Endodermal cell (in vitro differentiated cells): ENCODE results near the gene KIF1A. TPM values are rescaled to one million over a fixed set of nuclear protein-coding genes. Genes with fewer than 3 reads are reported as not detected.
A peak's percentile ranks its signal among the peaks of the same experiment; 100 is the strongest.

Source experiments
- DNase-seq: peaks from one replicate; pipeline ENCODE4 v3.0.0-alpha.2; 2017
- H3K27ac ChIP-seq: 2 replicates; pipeline ENCODE4 v1.5.1; 2013; ENCODE audit warnings: mild to moderate bottlenecking, low read depth, low read length, moderate library complexity
- H3K27me3 ChIP-seq: 2 replicates; pipeline ENCODE4 v1.6.1; 2013; ENCODE audit warnings: mild to moderate bottlenecking, low read length, moderate library complexity; ENCODE audit not compliant: insufficient read depth, control insufficient read depth, poor library complexity, severe bottlenecking
- H3K36me3 ChIP-seq: 2 replicates; pipeline ENCODE4 v1.7.0; 2013; ENCODE audit warnings: mild to moderate bottlenecking, low read length, moderate library complexity; ENCODE audit not compliant: control insufficient read depth, insufficient read depth
- H3K4me1 ChIP-seq: one replicate; pipeline ENCODE4 v1.7.0; 2013; ENCODE audit warnings: low read length; ENCODE audit not compliant: control insufficient read depth, insufficient read depth
- H3K4me3 ChIP-seq: 2 replicates; pipeline ENCODE4 v1.5.1; 2013; ENCODE audit warnings: mild to moderate bottlenecking, low read length, moderate library complexity
- H3K9ac ChIP-seq: 2 replicates; pipeline ENCODE4 v1.6.1; 2013; ENCODE audit warnings: mild to moderate bottlenecking, low read length, moderate library complexity; ENCODE audit not compliant: poor library complexity, severe bottlenecking; ENCODE audit errors: extremely low read depth
- H3K9me3 ChIP-seq: 2 replicates; pipeline ENCODE4 v1.6.1; 2013; ENCODE audit warnings: mild to moderate bottlenecking, low read length, moderate library complexity; ENCODE audit not compliant: control insufficient read depth
- H3K27ac Mint-ChIP-seq: 2 replicates; pipeline ENCODE4 v1.8.0; 2020; ENCODE audit warnings: mixed read lengths
- H3K27me3 Mint-ChIP-seq: 2 replicates; pipeline ENCODE4 v1.8.0; 2021; ENCODE audit warnings: mild to moderate bottlenecking, mixed read lengths; ENCODE audit not compliant: insufficient read depth
- H3K36me3 Mint-ChIP-seq: 2 replicates; pipeline ENCODE4 v1.8.0; 2020; ENCODE audit warnings: low read depth, mixed read lengths
- H3K4me1 Mint-ChIP-seq: 2 replicates; pipeline ENCODE4 v1.8.0; 2020; ENCODE audit warnings: mixed read lengths
- H3K4me3 Mint-ChIP-seq: 2 replicates; pipeline ENCODE4 v1.8.0; 2020; ENCODE audit warnings: mild to moderate bottlenecking, moderate library complexity, mixed read lengths
- H3K9me3 Mint-ChIP-seq: 2 replicates; pipeline ENCODE4 v1.8.0; 2020; ENCODE audit warnings: mild to moderate bottlenecking, mixed read lengths
- CTCF ChIP-seq: fragments of 200-600 bp; sonication (generic); conservative IDR thresholded peaks from 2 replicates; pipeline ENCODE4 v1.5.0; 2021; ENCODE audit warnings: antibody characterized with exemption, mild to moderate bottlenecking
- WGBS, 2 experiments: methylation state at CpG; one replicate each; pipeline versions ENCODE4 v1.1.5 to v1.1.7; 2013; ENCODE audit warnings: missing lambda C conversion rate in 2 of 2, mixed read lengths in 1 of 2; ENCODE audit not compliant: insufficient coverage in 1 of 2, insufficient read length in 1 of 2; 5-methylcytosine and 5-hydroxymethylcytosine counted together
- total RNA-seq, 2 donors: library from RNA; stranded (reverse); fragmentation: NEBNext Ultra II Directional in 1 of 2; extraction: Animal tissue kit (Norgen Biotek cat#: 25700) in 1 of 2; gene quantifications; 2 replicates in 1 of 2; 3 replicates in 1 of 2; pipeline ENCODE4 v1.2.1, GENCODE V29; 2021

Gene KIF1A
- total RNA-seq, 2 donors from 2014 or later: 58.8 to 83.1 TPM

- peaks cover 38% of the 10 kb centered on the region for H3K27me3 ChIP-seq
- no peaks in the 10 kb centered on the region for H3K4me1 ChIP-seq
- Mint-ChIP-seq H3K9me3 (peaks cover 9% of the 10 kb centered on the region), H3K4me1 (peaks cover 3% of the 10 kb centered on the region), H3K27ac (no peak overlapping the region), H3K36me3 (no peaks in the 10 kb centered on the region), H3K27me3 (peaks cover 42% of the 10 kb centered on the region), H3K4me3 (peak overlapping the region; percentile 49)
- no peak overlapping the region for H3K27ac ChIP-seq
- peak; percentile 75 for DNase-seq
- WGBS, 2 experiments: 31 to 70% methylated on average over 7 to 45 of the region's 48 CpGs
- H3K9ac ChIP-seq: peak overlapping the region; percentile 38
- no peaks in the 10 kb centered on the region for H3K36me3 ChIP-seq
- peaks cover 7% of the 10 kb centered on the region for H3K9me3 ChIP-seq
- H3K4me3 ChIP-seq: peak overlapping the region; percentile 73
- TF ChIP-seq CTCF: no peak
Measured at GRCh38 chr2:240818293-240819125, 1.5 kb downstream of the KIF1A start.

GRCh38 chr2:240817496-240818292 is 2.3 kb downstream of the KIF1A start:
- Mint-ChIP-seq H3K9me3 (peaks cover 7% of the 10 kb centered on the region), H3K4me1 (peaks cover 3% of the 10 kb centered on the region), H3K36me3 (peaks cover 4% of the 10 kb centered on the region), H3K4me3 (peak overlapping the region; percentile 49), H3K27me3 (peaks cover 34% of the 10 kb centered on the region), H3K27ac (no peak overlapping the region)
- H3K9me3 ChIP-seq: peaks cover 7% of the 10 kb centered on the region
- no peak overlapping the region for H3K27ac ChIP-seq
- peak; percentile 47 for DNase-seq
- peak overlapping the region; percentile 73 for H3K4me3 ChIP-seq
- H3K27me3 ChIP-seq: peaks cover 30% of the 10 kb centered on the region
- TF ChIP-seq CTCF: no peak
- H3K9ac ChIP-seq: no peak overlapping the region
- no peaks in the 10 kb centered on the region for H3K36me3 ChIP-seq
- H3K4me1 ChIP-seq: no peaks in the 10 kb centered on the region
- 89 to 93% methylated on average over 7 to 19 of the region's 19 CpGs for WGBS, 2 experiments

- peaks cover 21% of the 10 kb centered on the region for H3K27me3 ChIP-seq
- peaks cover 7% of the 10 kb centered on the region for H3K9me3 ChIP-seq
- H3K27me3 Mint-ChIP-seq: peaks cover 25% of the 10 kb centered on the region
- no peaks in the 10 kb centered on the region for H3K4me1 ChIP-seq
- DNase-seq: peak; percentile 30
- H3K9me3 Mint-ChIP-seq: peaks cover 12% of the 10 kb centered on the region
- no peaks in the 10 kb centered on the region for H3K36me3 ChIP-seq
- H3K9ac ChIP-seq: no peak overlapping the region
- 89 to 97% methylated on average over 6 to 12 of the region's 12 CpGs for WGBS, 2 experiments
- H3K36me3 Mint-ChIP-seq: peaks cover 9% of the 10 kb centered on the region
- H3K27ac Mint-ChIP-seq: no peak overlapping the region
- no peak for TF ChIP-seq CTCF
- no peak overlapping the region for H3K27ac ChIP-seq
- H3K4me1 Mint-ChIP-seq: peaks cover 3% of the 10 kb centered on the region
- H3K4me3 ChIP-seq: no peak overlapping the region
- H3K4me3 Mint-ChIP-seq: no peak overlapping the region
Measured at GRCh38 chr2:240816584-240817495, 3.2 kb downstream of the KIF1A start.
